Measurements from ENCODE around the gene PTPRK.

The PTPRK gene

GRCh38 chr6:128284128-128284527 lies 236.3 kb downstream of the PTPRK start:
- DNase-seq (ENCODE audit: low read depth), result peak; percentile 7

- DNase-seq (ENCODE audit: low read depth), result no peak
These were observed 237.4 kb downstream of the PTPRK start for GRCh38 chr6:128282961-128283360.

- no peak for DNase-seq (ENCODE audit: low read depth)
These were observed 239.4 kb downstream of the PTPRK start for GRCh38 chr6:128280960-128281359.

- no peak for DNase-seq (ENCODE audit: low read depth)
These were observed 240.3 kb downstream of the PTPRK start for GRCh38 chr6:128280066-128280465.

GRCh38 chr6:128278836-128279235 lies 241.6 kb downstream of the PTPRK start:
- DNase-seq (ENCODE audit: low read depth), result no peak

- no peak for DNase-seq (ENCODE audit: low read depth)
These were observed 243.0 kb downstream of the PTPRK start for GRCh38 chr6:128277379-128277778.

GRCh38 chr6:128276311-128276710 lies 244.1 kb downstream of the PTPRK start:
- DNase-seq (ENCODE audit: low read depth), result peak; percentile 9

GRCh38 chr6:128275681-128276080 lies 244.7 kb downstream of the PTPRK start:
- DNase-seq (ENCODE audit: low read depth), result no peak

- DNase-seq (ENCODE audit: low read depth), result peak; percentile 38
These were observed 245.4 kb downstream of the PTPRK start for GRCh38 chr6:128275030-128275429.

GRCh38 chr6:128271527-128271926 lies 248.9 kb downstream of the PTPRK start:
- DNase-seq (ENCODE audit: low read depth), result no peak

GRCh38 chr6:128271011-128271410 lies 249.4 kb downstream of the PTPRK start:
- no peak for DNase-seq (ENCODE audit: low read depth)

- DNase-seq (ENCODE audit: low read depth), result no peak
These were observed 253.5 kb downstream of the PTPRK start for GRCh38 chr6:128266946-128267345.

GRCh38 chr6:128265706-128266105 lies 254.7 kb downstream of the PTPRK start:
- no peak for DNase-seq (ENCODE audit: low read depth)

GRCh38 chr6:128259730-128260685 lies 260.4 kb downstream of the PTPRK start:
- no peak for DNase-seq (ENCODE audit: low read depth)

- DNase-seq (ENCODE audit: low read depth), result no peak
These were observed 261.2 kb downstream of the PTPRK start for GRCh38 chr6:128259029-128259724.

- no peak for DNase-seq (ENCODE audit: low read depth)
These were observed 264.3 kb downstream of the PTPRK start for GRCh38 chr6:128256095-128256494.

GRCh38 chr6:128252341-128253176 lies 267.8 kb downstream of the PTPRK start:
- DNase-seq (ENCODE audit: low read depth), result peak; percentile 58

- DNase-seq (ENCODE audit: low read depth), result no peak
These were observed 268.7 kb downstream of the PTPRK start for GRCh38 chr6:128251445-128252340.

- no peak for DNase-seq (ENCODE audit: low read depth)
These were observed 269.9 kb downstream of the PTPRK start for GRCh38 chr6:128250370-128251070.

GRCh38 chr6:128249429-128249828 lies 271.0 kb downstream of the PTPRK start:
- no peak for DNase-seq (ENCODE audit: low read depth)
